BJ (cell line): ENCODE measurements around the gene DCAF6. TPM values are rescaled to one million over a fixed set of nuclear protein-coding genes. Genes with fewer than 3 reads are reported as not detected.

Experiments used
- CTCF ChIA-PET: fragments of 350-600 bp; formaldehyde crosslinking; extraction: SDS; loops from one replicate; lab custom pipeline; 2021; ENCODE audit warnings: antibody characterized with exemption, inconsistent platforms; lab: Yijun Ruan, JAX
- POLR2A ChIA-PET: fragments of 300-600 bp; sonication (Branson Sonifier 250); formaldehyde crosslinking; extraction: SDS; loops from one replicate; lab custom pipeline; 2021; ENCODE audit warnings: antibody characterized with exemption; lab: Charles Lee
- DNase-seq: peaks from one replicate; pipeline ENCODE4 v3.0.0-alpha.2; 2011; ENCODE audit warnings: low read depth
- H3K27me3 ChIP-seq: 2 replicates; pipeline ENCODE4 v1.6.0; 2011; ENCODE audit warnings: low read length; ENCODE audit not compliant: control insufficient read depth, insufficient read depth
- H3K36me3 ChIP-seq: 2 replicates; pipeline ENCODE4 v1.5.1; 2011; ENCODE audit warnings: low read length; ENCODE audit not compliant: control insufficient read depth, insufficient read depth
- H3K4me3 ChIP-seq: 2 replicates; pipeline ENCODE4 v1.5.1; 2011; ENCODE audit warnings: low read depth, mild to moderate bottlenecking, control low read depth, low read length
- CTCF ChIP-seq: IDR thresholded peaks from 2 replicates; pipeline ENCODE4 v1.5.1; 2011; ENCODE audit warnings: low read depth, mild to moderate bottlenecking, control low read depth, inconsistent platforms, low read length, moderate library complexity; ENCODE audit not compliant: insufficient read depth
- polyA plus RNA-seq: library from polyadenylated mRNA; depleted of rRNA; stranded (reverse); fragments of >200 nt; gene quantifications from 2 replicates; pipeline ENCODE4 v1.2.3, GENCODE V29; 2011

The DCAF6 gene
- polyA plus RNA-seq, 1 experiment, result 50.8 TPM

GRCh38 chr1:168057355-168057754, 120.9 kb downstream of the DCAF6 start:
- H3K36me3 ChIP-seq, result peaks cover 5% of the 10 kb centered on the region
- ChIA-PET CTCF (interaction anchor here (1.0 kb wide), 1 partner anchor 11 kb away, joined by 3 read pairs; no protein-coding TSS in a partner anchor), POLR2A (no interaction called here)
- no peak overlapping the region for H3K4me3 ChIP-seq
- no peak for TF ChIP-seq CTCF
- no peaks in the 10 kb centered on the region for H3K27me3 ChIP-seq
- DNase-seq, result no peak

- Histone ChIP-seq H3K36me3 (peaks cover 5% of the 10 kb centered on the region), H3K27me3 (no peaks in the 10 kb centered on the region), H3K4me3 (no peak overlapping the region)
- no peak for TF ChIP-seq CTCF
- DNase-seq, result no peak
- CTCF ChIA-PET, result no interaction called here
- POLR2A ChIA-PET, result no interaction called here
These were observed 121.4 kb downstream of the DCAF6 start for GRCh38 chr1:168057921-168058320.

GRCh38 chr1:168064216-168064615, 127.7 kb downstream of the DCAF6 start:
- no peak for DNase-seq
- no peak for TF ChIP-seq CTCF
- ChIA-PET POLR2A (no interaction called here), CTCF (interaction anchor here (1.0 kb wide), 1 partner anchor 17 kb away, joined by 5 read pairs; no protein-coding TSS in a partner anchor)
- Histone ChIP-seq H3K27me3 (no peaks in the 10 kb centered on the region), H3K4me3 (no peak overlapping the region), H3K36me3 (peaks cover under 1% of the 10 kb centered on the region; the same call in 1 of the 2 replicates)

- CTCF ChIA-PET, result interaction anchor here (1.1 kb wide), 2 partner anchors 12 to 20 kb away, joined by 4 read pairs; no protein-coding TSS in a partner anchor
- no peak for TF ChIP-seq CTCF
- Histone ChIP-seq H3K27me3 (no peaks in the 10 kb centered on the region), H3K36me3 (peaks cover 2% of the 10 kb centered on the region; the same call in 1 of the 2 replicates), H3K4me3 (no peak overlapping the region)
- no peak for DNase-seq
- POLR2A ChIA-PET, result no interaction called here
These were observed 129.0 kb downstream of the DCAF6 start for GRCh38 chr1:168065506-168065905.

- Histone ChIP-seq H3K27me3 (no peaks in the 10 kb centered on the region), H3K4me3 (no peak overlapping the region), H3K36me3 (peaks cover 2% of the 10 kb centered on the region; the same call in 1 of the 2 replicates)
- no peak for DNase-seq
- TF ChIP-seq CTCF, result no peak
- CTCF ChIA-PET, result interaction anchor here (1.4 to 2.2 kb wide), 3 partner anchors 8 to 99 kb away, joined by 4 to 8 read pairs (median 5); no protein-coding TSS in a partner anchor
- POLR2A ChIA-PET, result no interaction called here
These were observed 132.9 kb downstream of the DCAF6 start for GRCh38 chr1:168069384-168069783.
